ENCODE data around the gene COL8A1.

The COL8A1 gene

DNA sequence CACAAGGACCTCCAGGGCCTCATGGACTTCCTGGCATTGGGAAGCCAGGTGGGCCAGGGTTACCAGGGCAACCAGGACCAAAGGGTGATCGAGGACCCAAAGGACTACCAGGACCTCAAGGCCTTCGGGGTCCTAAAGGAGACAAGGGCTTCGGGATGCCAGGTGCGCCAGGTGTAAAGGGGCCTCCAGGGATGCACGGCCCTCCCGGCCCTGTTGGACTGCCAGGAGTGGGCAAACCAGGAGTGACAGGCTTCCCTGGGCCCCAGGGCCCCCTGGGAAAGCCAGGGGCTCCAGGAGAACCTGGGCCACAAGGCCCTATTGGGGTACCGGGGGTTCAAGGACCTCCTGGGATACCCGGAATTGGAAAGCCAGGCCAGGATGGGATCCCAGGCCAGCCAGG is 156.1 kb downstream of the COL8A1 start:
- DNase-seq (ENCODE audit: low read depth in 2 of 3, low spot score in 1 of 3): no peak

DNA sequence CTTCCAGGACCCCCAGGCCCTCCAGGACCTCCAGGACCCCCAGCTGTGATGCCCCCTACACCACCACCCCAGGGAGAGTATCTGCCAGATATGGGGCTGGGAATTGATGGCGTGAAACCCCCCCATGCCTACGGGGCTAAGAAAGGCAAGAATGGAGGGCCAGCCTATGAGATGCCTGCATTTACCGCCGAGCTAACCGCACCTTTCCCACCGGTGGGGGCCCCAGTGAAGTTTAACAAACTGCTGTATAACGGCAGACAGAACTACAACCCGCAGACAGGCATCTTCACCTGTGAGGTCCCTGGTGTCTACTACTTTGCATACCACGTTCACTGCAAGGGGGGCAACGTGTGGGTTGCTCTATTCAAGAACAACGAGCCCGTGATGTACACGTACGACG is 157.2 kb downstream of the COL8A1 start:
- DNase-seq (ENCODE audit: low read depth in 2 of 3, low spot score in 1 of 3): no peak

DNA sequence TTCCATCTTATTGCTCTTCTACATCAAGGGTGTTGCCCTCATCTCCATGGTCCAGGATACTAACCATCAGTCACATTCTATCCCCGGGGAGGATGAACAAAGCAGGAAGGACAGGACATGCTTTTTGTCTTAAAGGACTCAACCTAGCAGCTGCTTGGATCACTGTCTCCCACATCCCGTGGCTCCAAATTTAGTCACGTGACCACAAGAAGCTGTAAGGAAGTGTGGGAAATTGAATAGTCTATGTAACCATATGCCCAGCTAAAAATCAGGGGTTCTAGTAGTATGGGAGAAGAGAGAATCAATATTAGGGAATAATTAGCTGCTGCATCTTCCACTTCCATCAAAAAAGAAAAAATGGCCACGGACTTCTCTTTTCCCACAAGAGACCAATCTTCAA is 161.0 kb downstream of the COL8A1 start:
- no peak for DNase-seq (ENCODE audit: low read depth in 2 of 3, low spot score in 1 of 3)

DNA sequence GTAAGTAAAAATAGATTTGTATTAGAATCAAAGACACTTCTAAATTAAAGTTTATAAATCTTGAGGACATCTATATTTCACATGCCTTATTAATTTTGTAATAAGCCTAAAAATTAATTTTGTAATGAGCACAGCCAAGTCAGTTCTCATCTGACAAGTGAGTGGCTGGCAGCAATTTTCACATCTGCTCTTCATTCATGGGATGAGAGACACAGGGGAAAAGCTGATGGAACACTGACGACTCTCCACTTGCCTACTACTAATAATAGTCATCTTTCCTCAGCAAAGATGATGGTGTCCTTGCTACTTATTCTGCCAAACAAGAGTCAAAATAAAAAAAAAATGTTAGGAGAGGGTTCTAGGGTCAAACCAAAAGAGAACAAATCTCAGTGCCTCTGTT is 164.9 kb downstream of the COL8A1 start:
- DNase-seq (ENCODE audit: low read depth in 2 of 3, low spot score in 1 of 3): no peak

DNA sequence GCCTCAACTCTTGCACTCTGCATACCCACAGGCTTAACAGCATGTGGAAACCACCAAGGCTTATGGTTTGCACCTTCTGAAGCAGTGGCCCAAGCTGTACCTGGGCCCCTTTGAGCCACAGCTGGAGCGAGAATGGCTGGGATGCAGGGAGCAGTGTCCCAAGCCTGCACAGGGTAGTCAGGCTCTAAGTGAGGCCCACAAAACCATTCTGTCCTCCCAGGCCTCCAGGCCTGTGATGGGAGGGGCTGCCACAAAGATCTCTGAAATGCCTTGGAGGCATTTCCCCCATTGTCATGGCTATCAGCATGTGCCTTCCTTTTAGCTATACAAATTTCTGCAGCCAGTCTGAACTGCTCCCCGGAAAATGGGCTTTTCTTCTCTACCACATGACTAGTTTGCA is 166.8 kb downstream of the COL8A1 start:
- no peak for DNase-seq (ENCODE audit: low read depth in 2 of 3, low spot score in 1 of 3)

DNA sequence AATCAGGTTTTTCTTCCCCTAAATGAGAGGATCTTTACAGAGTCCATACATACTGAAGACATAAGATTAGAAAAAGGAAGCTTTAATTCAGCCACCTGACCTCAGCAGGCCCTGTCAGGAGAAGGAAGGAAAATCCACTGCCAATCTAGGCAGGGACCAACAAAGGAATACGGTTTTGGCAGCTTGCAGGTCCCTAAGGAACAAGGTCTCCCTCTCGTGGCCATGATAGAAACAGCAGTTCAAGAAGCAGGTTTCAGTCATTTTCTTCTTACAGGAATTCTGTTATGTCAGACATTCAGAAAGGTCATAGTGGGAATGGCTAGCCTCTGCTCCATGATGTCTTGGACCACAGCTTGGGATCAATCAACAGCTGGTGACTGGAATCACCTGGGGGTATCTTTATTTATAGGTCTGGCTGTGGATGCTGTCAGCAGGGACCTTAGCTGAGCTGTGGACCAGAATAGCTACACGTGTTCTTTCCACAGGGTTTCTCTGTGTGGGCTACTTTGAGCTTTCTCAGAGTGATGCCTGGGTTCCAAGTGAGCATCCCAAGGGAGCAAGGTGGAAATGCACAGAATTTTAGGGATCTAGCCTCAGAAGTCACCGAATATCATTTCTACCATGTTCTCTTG is 169.9 kb downstream of the COL8A1 start:
- peak in 1 of 3 donors; percentile 48 for DNase-seq (ENCODE audit: low read depth in 2 of 3, low spot score in 1 of 3)

DNA sequence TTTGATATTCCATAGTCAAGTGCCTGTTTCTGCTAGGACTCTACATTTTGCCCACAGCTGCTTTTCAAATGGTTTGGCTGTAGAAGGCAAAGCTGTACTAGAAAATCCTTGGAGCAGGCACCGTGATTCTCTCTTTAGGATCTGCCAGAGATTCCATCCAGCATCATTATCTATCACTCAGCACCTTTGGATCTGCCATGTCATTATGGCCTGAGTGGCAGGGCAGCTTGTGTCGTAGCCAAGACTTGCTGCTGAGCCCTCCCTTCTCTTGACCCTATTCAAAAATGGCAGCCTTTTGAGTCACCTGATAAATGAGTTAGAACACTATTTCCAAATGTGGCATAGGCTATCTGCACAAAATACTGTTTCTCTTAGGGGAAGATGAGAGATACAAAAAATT is 171.2 kb downstream of the COL8A1 start:
- DNase-seq (ENCODE audit: low read depth in 2 of 3, low spot score in 1 of 3): no peak

DNA sequence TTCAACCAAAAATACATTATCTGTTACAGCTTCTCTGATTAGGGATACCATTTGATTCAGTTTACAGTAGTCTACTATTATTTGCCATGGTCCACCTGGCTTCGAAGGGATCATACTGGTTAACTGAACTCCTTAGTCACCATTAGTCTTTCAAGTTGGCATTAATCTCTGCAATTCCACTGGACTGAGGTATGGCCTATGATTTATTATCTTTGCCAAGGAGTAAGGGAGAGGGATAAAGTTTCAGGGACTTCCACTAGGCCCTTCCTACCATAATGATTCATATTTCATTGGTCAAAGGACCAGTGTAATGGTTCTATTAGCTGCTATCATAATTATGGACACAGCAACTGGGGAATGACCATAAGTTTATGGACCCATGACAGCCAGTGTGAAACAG is 172.0 kb downstream of the COL8A1 start:
- DNase-seq (ENCODE audit: low read depth in 2 of 3, low spot score in 1 of 3): no peak

DNA sequence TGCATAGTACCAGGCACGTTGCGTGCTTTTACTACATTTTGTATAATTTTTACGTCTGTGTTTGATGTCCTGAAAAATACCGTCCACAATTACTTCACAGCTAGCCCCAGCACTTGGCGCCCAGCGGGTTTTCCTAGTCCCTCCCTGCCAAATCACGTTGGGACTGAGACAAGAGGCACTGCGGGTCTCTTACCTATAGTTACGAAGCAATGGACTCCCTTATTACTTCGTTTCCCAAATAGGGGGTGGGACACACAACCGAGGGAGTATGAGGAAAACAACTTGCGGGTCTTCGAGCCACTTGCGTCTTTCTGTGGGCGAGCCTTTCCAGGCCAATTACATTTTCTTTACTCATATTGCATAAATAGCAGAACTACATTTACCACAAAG is 178.6 kb downstream of the COL8A1 start:
- peak in 1 of 3 donors; percentile 3 for DNase-seq (ENCODE audit: low read depth in 2 of 3, low spot score in 1 of 3)

DNA sequence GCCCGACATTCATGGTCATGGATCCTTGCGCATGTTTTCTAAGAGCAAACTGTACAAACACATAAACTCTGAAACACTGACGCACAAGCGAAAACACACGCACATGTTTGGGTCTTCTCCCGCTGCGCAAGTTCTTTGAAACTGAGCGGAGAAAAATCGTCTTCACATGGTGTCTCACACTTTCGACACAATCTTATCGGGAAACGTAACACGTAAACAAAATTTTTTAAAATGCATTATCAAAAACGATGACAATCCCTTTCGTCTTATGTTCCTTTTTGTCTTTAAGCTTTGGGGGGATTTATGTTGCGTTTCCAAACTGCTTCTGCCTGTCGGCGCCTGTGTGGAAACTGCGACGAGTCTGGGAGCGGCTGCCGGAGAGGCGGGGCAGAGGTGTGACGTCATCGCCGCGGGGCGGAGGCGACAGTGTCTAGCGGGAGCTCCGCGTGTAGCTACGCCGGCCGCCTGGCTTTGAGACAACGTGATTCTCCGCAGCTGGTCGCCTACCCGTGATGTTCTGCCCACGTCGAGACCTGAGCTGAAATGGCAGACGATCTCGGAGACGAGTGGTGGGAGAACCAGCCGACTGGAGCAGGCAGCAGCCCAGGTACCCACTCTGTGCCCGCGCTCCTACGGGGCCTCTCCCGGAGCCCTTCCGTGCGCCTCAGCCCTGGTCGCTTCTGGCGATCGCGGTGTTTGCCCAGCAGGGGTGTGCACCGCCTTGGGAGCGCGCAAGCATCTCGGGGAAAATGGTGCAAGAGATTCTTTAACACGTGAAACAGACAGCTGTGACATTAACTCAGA is 179.2 kb downstream of the COL8A1 start, which contains the start of gene CMSS1:
CMSS1 (plus strand) TSS at position 426 of the 804 bp plus-strand sequence.
- DNase-seq (ENCODE audit: low read depth in 2 of 3, low spot score in 1 of 3): peak; percentile 91 to 96 (median 95)

DNA sequence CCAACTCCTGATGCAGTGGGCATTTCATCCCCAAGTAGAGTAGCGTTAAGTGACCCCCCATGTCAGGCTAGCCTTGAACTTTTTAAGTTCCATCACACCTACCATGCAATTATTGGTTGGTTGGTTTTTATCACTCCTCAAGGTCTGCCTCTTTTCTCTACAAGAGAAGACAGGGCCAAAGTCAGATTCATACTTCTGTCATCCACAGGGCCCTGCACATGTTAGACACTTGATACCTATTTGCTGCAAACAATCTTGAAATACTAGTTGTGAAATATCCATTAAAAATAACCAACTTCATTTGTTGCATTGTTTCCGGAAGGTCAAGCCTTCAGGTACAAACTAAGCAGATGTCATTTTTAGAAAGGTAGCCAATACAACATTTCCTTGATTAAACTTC is 180.4 kb downstream of the COL8A1 start:
- DNase-seq (ENCODE audit: low read depth in 2 of 3, low spot score in 1 of 3): no peak

DNA sequence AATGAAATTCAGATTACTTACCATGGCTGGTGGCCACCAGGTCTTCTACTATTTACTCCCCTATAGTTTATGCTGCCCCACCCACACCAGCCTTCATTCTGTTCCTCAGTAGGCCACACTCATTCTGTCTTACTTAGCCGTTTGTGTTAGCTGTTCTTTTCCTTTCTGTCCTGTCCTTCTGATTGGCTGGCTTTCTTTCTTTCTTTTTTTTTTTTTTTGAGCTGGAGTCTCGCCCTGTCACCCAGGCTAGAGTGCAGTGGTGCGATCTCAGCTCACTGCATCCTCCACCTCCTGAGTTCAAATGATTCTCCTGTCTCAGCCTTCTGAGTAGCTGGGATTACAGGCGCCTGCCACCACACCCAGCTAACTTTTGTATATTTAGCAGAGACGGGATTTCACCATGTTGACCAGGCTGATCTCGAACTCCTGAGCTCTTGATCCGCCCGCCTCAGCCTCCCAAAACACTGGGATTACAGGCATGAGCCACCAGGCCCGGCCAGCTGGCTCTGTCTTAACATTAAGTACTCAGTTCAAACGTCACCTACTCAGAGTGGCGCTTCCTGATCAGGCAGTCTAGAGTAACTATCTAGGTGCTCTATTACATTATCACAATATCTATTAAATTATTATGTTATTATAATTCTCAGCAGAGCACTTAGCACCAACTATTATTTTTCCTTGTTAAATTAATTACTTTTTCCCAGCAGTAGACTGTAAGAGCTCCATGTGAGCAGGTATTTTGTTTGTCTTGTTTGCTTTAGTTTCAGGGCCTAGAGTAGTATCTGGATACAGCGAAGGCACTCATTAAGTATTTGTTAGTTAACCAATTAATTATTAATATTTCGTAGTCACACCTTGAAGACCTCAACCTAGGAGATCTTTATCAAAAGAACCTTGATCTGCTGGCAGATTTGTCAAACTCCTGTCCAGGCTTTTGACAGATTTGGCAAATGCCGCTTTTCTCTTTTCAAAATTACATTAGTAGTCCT is 185.6 kb downstream of the COL8A1 start:
- no peak for DNase-seq (ENCODE audit: low read depth in 2 of 3, low spot score in 1 of 3)

DNA sequence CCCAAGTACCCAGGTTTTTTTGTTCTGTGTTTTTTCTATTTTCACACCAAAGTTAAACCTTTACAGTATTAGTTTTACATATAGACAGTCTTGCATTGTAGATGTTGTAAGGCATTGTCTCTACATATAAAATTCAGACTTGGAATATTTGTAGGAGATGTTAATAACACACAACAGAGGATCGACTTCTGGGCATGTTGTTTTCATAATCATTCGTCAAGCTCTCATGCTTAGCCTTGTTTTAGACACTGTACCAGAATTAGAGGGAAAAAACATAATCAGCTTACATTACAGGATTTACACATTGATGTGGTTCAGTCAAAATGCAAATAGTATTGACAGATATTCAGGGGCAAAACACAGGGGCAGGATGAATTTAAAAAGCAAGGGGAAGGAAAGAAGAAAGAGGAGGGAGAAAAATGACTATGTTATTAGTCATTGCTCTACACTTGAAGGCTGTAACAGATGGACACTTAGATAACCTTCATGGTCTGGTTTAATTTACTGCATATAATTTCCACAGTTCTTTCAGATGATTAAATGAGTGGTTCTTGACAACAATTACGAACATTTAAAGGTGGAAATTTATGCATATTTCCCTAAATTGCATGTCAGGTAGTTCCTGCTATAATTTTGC is 186.7 kb downstream of the COL8A1 start:
- DNase-seq (ENCODE audit: low read depth in 2 of 3, low spot score in 1 of 3): no peak

DNA sequence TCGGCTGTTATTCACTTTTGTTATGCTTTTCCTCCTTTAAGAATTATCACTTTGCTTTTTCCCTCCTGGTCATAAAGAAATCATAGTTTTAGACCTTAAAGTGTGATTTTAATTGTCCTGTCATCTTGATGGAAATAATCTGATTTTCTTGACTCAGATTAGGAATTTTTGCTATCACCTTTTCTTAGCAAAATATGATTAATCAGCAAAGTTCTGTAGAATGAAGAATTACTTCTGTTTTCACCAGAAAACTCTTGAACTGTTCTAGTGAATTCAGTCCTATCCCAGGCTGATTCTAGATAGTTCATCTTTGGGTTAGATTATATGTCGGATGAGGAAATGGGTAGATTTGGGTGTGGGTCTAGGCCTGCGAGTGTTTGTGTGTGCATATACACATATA is 191.4 kb downstream of the COL8A1 start:
- DNase-seq (ENCODE audit: low read depth in 2 of 3, low spot score in 1 of 3): no peak

DNA sequence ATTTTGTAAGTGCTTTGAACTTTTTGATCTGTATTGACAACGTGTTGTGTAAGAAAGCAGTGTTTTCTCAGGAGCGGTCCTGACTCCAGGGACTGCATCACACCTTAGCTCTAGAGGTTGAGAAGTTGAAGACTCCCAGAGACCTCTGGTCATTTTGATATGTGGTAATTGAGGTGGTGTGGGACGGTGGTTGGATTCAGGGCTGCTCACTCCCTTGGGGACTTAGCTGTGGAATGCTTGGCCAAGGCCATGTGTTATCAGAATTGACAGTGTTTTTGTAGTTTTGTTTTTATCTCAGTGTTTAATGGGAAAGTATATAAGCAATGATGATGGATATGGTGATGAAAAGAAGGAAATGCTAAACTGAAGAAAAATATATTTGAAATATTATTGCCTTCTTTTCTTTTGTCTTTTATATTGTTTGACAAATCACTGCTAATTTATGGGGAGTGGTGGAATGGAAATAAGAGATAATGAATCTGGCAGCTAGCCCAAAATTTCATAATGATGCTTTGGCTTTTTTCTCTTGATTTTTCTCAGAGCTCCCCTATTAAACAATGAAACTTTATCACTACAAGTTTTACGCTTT is 195.3 kb downstream of the COL8A1 start:
- no peak for DNase-seq (ENCODE audit: low read depth in 2 of 3, low spot score in 1 of 3)

DNA sequence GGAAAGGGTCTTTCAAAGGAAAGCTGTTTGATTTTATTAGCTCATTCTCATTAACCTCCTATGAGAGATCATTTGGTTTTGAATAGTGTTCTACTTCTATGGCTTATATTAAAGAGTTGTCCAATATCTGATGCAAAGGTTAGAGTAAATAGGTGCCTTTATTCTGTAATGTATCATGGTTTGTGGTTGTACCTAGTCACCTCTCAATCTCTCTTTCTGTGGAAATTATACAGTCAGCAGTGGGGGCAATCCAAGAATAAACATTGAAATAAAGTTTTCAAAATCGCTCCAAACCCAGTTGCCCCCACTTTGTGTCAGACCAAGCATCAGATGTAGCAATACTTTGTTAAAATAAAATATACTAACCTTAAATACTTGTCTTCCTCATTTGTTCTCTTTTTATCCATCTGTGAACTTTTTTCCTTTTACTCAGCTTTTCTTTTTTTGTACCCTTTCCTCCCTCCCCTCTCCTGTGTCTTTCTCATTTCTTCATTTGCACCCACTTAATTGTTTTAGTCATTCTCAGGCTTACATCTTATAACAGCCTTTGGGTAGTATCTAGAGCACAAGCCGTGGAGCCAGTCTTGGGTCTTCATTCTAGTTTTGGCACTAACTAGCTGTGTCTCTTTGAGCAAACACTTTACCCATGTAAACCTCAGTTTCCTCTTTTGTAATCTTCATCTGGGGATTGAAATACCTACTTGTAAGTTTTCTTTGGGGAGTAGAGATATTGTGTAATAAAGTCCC is 196.0 kb downstream of the COL8A1 start:
- DNase-seq (ENCODE audit: low read depth in 2 of 3, low spot score in 1 of 3): no peak

DNA sequence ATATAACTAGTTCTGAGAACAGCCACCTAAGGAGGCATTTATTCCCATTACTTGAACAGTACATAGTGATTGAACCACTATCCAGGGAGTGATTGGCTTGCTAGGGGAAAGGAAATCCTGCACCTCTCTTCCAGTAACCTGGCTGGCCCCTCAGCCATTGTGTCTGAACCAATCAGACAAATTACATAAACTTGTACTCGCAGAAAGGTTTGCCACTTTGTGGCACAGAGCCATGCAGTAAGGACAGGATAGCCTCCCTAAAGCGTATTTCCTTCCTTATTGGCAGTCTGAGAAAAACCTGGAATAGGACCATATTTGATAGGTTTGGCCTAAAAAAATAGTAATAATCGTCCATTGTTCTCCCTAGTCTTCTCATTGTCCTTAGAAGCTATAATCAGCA is 198.3 kb downstream of the COL8A1 start:
- DNase-seq (ENCODE audit: low read depth in 2 of 3, low spot score in 1 of 3): no peak

DNA sequence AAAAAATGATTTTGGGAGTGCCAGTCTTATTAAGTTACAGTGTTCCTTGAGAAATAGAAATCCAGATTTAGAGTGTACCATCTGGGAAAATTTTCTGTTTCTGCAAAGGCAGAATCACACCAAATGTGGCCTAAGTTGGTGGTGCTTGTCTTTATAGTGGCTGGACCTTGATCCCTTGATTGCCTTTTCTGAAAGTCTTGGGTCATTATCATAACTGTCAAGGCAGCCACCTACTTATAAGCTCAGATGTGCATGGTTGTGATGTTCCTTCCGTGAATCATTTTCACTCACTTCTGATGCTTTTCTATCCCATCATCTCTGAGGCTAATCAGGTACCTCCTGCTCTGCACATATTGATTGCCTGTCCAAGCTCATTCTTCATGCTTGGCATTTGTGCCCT is 199.3 kb downstream of the COL8A1 start:
- DNase-seq (ENCODE audit: low read depth in 2 of 3, low spot score in 1 of 3): no peak

DNA sequence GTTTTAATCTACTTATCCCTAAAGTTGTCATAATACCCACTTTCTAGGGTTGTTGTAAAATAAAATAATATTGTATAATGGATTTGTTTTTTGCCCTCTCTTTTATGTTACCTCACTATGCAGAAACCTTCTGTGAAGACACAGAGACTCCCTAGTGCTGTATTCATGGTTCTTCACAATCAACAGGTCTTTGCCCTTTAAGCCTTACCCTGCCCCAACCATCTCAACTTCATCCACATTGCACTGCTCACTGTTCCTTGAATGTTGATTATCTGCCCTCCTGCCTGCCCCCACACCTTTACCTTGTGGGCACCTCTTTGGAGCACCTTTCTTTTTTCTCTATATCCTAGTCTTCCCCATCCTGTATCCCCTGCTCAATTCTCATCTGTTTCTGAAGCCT is 200.4 kb downstream of the COL8A1 start:
- DNase-seq (ENCODE audit: low read depth in 2 of 3, low spot score in 1 of 3): no peak

DNA sequence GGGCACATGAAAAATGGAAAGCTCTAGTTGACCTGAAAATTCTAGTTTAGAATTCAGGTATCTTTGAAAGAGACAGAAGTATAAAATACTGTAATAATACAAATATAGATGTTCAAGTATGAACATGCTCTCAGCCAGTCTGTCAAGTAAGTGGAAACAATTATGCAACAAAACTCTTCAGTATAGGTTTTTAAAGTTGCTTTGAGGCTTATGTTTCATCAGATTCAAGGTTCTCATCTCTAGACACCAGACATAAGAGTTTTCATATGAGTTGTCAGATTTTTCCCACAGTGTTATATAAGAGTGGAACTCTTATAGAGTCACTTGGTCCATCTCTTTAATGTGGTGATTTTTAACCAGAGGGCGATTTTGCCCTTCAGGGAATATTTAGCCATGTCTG is 201.2 kb downstream of the COL8A1 start:
- no peak for DNase-seq (ENCODE audit: low read depth in 2 of 3, low spot score in 1 of 3)

All from stimulated activated CD4-positive, alpha-beta T cell treated with anti-CD3 and anti-CD28 coated beads, Interleukin-12 subunit alpha, Interleukin-12 subunit beta, amount 100 ng/mL, for 48 hours (primary cell).